T-helper 1 cell treated with Interleukin-12 subunit alpha and Interleukin-12 subunit beta and Interleukin-4 antibody, amounts not matched to agents 30 ng/mL and 1 ng/mL, for 36 hours (primary cell): ENCODE measurements around the gene EPS8L1. TPM values are rescaled to one million over a fixed set of nuclear protein-coding genes. Genes with fewer than 3 reads are reported as not detected.

Experiments used
- intact Hi-C: fragments of 100-400 bp; cut with micrococcal nuclease; formaldehyde crosslinking; loops from one replicate; pipeline ENCODE4 v1.15.1; 2024
- total RNA-seq: library from RNA; stranded (reverse); gene quantifications from 2 replicates; pipeline ENCODE4 v1.2.3, GENCODE V29; 2022

Gene EPS8L1
- total RNA-seq, 1 donor from 2014 or later = 4.1 TPM

- intact Hi-C loops = no loop called here
Measured at GRCh38 chr19:55113570-55114039, 37.9 kb downstream of the EPS8L1 start.

- intact Hi-C loops = loop anchor here (5.0 kb wide), 3 partner anchors 232 to 1203 kb away; partner anchors contain the start of gene CNOT3
Measured at GRCh38 chr19:55114566-55115145, 39.0 kb downstream of the EPS8L1 start.

- intact Hi-C loops = loop anchor here (2.0 to 5.0 kb wide), 5 partner anchors 27 to 1202 kb away; partner anchors contain the start of genes CNOT3 and NDUFA3
Measured at GRCh38 chr19:55115446-55116065, 39.9 kb downstream of the EPS8L1 start.

- intact Hi-C loops = loop anchor here (2.0 to 5.0 kb wide), 5 partner anchors 28 to 1201 kb away; partner anchors contain the start of genes CNOT3 and NDUFA3
Measured at GRCh38 chr19:55116232-55116858, 40.7 kb downstream of the EPS8L1 start.

GRCh38 chr19:55116859-55117662, 41.4 kb downstream of the EPS8L1 start, which contains the start of gene PPP1R12C:
TSS of gene PPP1R12C (minus strand) at chr19:55117637. CDS start at chr19:55117543, 94 bp downstream.
- intact Hi-C loops = loop anchor here (1.0 to 5.0 kb wide), 19 partner anchors 28 to 1200 kb away; partner anchors contain the start of genes CNOT3, DNAAF3, EPN1 and FIZ1

- intact Hi-C loops = loop anchor here (1.0 to 5.0 kb wide), 19 partner anchors 29 to 1199 kb away; partner anchors contain the start of genes CNOT3, DNAAF3, EPN1 and FIZ1
Measured at GRCh38 chr19:55117663-55118391, 42.2 kb downstream of the EPS8L1 start.

- intact Hi-C loops = loop anchor here (5.0 kb wide), 3 partner anchors 236 to 1199 kb away; partner anchors contain the start of gene CNOT3
Measured at GRCh38 chr19:55118401-55118991, 42.8 kb downstream of the EPS8L1 start.

- intact Hi-C loops = loop anchor here (5.0 kb wide), 3 partner anchors 237 to 1198 kb away; partner anchors contain the start of gene CNOT3
Measured at GRCh38 chr19:55119053-55119452, 43.4 kb downstream of the EPS8L1 start.

GRCh38 chr19:55131421-55131820, 55.8 kb downstream of the EPS8L1 start:
- intact Hi-C loops = no loop called here

GRCh38 chr19:55132453-55133129, 56.9 kb downstream of the EPS8L1 start:
- intact Hi-C loops = no loop called here

- intact Hi-C loops = no loop called here
Measured at GRCh38 chr19:55133639-55134444, 58.2 kb downstream of the EPS8L1 start.

- intact Hi-C loops = no loop called here
Measured at GRCh38 chr19:55134736-55135135, 59.1 kb downstream of the EPS8L1 start.

GRCh38 chr19:55136399-55137102, 60.9 kb downstream of the EPS8L1 start:
- intact Hi-C loops = no loop called here

Other genes starting within 250 kb of the EPS8L1 start
- not detected in 2 replicates for gene KIR2DS4, start 243.2 kb upstream of the EPS8L1 start, total RNA-seq
- gene KIR3DL2, start 225.4 kb upstream of the EPS8L1 start, total RNA-seq = 0.80 and 0.96 TPM in 2 replicates
- not detected in 2 replicates for gene FCAR, start 201.6 kb upstream of the EPS8L1 start, total RNA-seq
- gene NCR1, start 169.7 kb upstream of the EPS8L1 start, total RNA-seq = not detected in 2 replicates
- 0.12 and 0.20 TPM in 2 replicates for gene NLRP7, start 128.3 kb upstream of the EPS8L1 start, total RNA-seq
- gene NLRP2, start 109.5 kb upstream of the EPS8L1 start, total RNA-seq = 23.6 TPM in 2 replicates
- 0.49 and 0.64 TPM in 2 replicates for gene GP6, start 37.6 kb upstream of the EPS8L1 start, total RNA-seq
- gene RDH13, start 12.7 kb upstream of the EPS8L1 start, total RNA-seq = 19.6 and 20.9 TPM in 2 replicates
- gene PPP1R12C, start 41.8 kb downstream of the EPS8L1 start, total RNA-seq = 153 TPM in 2 replicates
- not detected in 2 replicates for gene TNNT1, start 73.3 kb downstream of the EPS8L1 start, total RNA-seq
- gene TNNI3, start 81.9 kb downstream of the EPS8L1 start, total RNA-seq = 0.63 TPM in 1 of 2 replicates, not detected in the other
- not detected in 2 replicates for gene DNAAF3, start 90.7 kb downstream of the EPS8L1 start, total RNA-seq
- gene SYT5, start 104.4 kb downstream of the EPS8L1 start, total RNA-seq = not detected in 2 replicates
- 0.05 and 0.07 TPM in 2 replicates for gene PTPRH, start 133.6 kb downstream of the EPS8L1 start, total RNA-seq
- 11.2 and 12.6 TPM in 2 replicates for gene TMEM86B, start 152.9 kb downstream of the EPS8L1 start, total RNA-seq
- gene PPP6R1, start 183.1 kb downstream of the EPS8L1 start, total RNA-seq = 242 and 247 TPM in 2 replicates
- gene HSPBP1, start 204.2 kb downstream of the EPS8L1 start, total RNA-seq = 30.0 and 33.5 TPM in 2 replicates
- 8.1 and 10.0 TPM in 2 replicates for gene BRSK1, start 208.1 kb downstream of the EPS8L1 start, total RNA-seq
- gene TMEM150B, start 249.5 kb downstream of the EPS8L1 start, total RNA-seq = 0.93 and 1.4 TPM in 2 replicates